ENCODE measurements around the gene GTF2I. TPM values are rescaled to one million over a fixed set of nuclear protein-coding genes. Genes with fewer than 3 reads are reported as not detected.
A peak's percentile ranks its signal among the peaks of the same experiment; 100 is the strongest.
"Not testable (repeated sequence)": the region's sequence is repeated elsewhere in the genome, so short reads cannot be mapped to it uniquely, and the experiment has no call there.

The GTF2I gene
- total RNA-seq, 3 donors from 2014 or later: 111 to 220 (median 130) TPM

DNA sequence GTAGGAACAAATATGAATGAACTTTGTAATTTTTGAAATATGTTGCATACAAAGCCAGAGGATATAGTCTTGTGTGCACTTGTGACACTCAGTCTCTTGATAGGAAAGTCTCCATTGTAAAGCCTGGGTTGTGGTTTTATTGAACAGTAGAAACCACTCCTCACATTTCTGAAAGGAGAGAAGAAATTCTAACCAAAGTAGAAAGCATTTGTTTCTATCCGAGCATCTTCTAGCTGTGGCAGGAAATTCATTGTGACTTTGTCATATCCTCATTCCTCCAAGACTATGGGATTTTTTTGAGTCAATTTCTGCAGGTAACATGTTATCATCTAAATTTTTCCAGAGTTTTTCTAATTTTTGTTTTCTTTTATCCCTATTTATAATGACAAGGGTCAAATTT is 60.8 kb downstream of the GTF2I start:
- Histone ChIP-seq H3K4me1 (ENCODE audit: low read depth) (no peaks in the 10 kb centered on the region), H3K4me3 (no peak overlapping the region), H3K9me3 (peaks cover 6% of the 10 kb centered on the region), H3K36me3 (ENCODE audit: low read depth) (peaks cover 3% of the 10 kb centered on the region)
- DNase-seq: no peak
- intact Hi-C loops (cut with DNase I, micrococcal nuclease): no loop called here
- TF ChIP-seq, protein P1, sequence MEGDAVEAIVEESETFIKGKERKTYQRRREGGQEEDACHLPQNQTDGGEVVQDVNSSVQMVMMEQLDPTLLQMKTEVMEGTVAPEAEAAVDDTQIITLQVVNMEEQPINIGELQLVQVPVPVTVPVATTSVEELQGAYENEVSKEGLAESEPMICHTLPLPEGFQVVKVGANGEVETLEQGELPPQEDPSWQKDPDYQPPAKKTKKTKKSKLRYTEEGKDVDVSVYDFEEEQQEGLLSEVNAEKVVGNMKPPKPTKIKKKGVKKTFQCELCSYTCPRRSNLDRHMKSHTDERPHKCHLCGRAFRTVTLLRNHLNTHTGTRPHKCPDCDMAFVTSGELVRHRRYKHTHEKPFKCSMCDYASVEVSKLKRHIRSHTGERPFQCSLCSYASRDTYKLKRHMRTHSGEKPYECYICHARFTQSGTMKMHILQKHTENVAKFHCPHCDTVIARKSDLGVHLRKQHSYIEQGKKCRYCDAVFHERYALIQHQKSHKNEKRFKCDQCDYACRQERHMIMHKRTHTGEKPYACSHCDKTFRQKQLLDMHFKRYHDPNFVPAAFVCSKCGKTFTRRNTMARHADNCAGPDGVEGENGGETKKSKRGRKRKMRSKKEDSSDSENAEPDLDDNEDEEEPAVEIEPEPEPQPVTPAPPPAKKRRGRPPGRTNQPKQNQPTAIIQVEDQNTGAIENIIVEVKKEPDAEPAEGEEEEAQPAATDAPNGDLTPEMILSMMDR (IDR thresholded peaks at IDR 0.05): no peak
- no peak for ATAC-seq

DNA sequence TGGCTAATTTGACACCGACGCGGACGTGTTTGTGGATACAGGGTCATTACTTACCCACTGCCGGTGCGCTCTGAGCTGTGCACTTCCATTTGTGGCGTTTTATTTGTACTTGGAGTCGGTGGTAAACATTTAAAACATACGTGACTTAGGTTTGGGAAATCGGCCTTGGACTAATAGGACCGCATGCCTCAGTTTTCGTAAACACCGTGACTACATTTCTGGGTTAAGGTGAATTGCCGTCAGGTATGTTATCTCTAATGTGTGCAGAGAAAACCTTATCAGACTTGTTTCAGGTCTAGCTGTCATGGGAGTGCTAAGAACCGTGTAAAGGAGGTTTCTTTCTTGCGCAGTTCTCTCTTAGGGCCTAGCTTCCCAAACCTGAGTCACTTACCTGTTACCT is 64.6 kb downstream of the GTF2I start:
- no peak for ATAC-seq
- no peaks in the 10 kb centered on the region for H3K4me1 ChIP-seq (ENCODE audit: low read depth)

DNA sequence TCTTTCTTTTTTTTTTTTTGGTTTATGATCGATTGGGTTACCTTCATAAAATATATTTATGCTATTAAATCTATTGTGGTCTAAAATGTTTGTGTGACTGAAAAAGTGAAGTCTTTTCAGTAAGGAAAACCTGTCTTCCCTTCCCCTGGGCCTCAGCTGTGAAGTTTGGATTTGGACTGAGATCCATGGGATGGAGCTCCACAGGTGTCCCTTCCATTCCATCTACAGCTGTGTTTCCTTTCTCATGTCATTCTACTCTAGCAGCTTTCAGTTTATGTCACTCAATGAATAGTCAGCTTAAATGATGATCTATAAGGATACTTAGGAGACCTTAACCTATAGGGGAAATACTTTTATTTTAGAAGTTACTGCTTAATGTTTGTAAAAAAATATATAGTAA is 68.3 kb downstream of the GTF2I start:
- Histone ChIP-seq H3K4me3 (no peak overlapping the region), H3K36me3 (ENCODE audit: low read depth) (no peaks in the 10 kb centered on the region), H3K4me1 (ENCODE audit: low read depth) (no peaks in the 10 kb centered on the region), H3K9me3 (no peaks in the 10 kb centered on the region)
- ATAC-seq (no peak), DNase-seq (no peak)
- TF ChIP-seq, protein P1 (IDR thresholded peaks at IDR 0.05): no peak
- intact Hi-C loops (cut with DNase I, micrococcal nuclease): no loop called here

More for the DNA sequence above, 64.6 kb downstream of the GTF2I start:
- Histone ChIP-seq H3K9me3 (no peaks in the 10 kb centered on the region), H3K4me3 (no peak overlapping the region), H3K36me3 (ENCODE audit: low read depth) (no peaks in the 10 kb centered on the region)
- DNase-seq: no peak
- TF ChIP-seq, protein P1 (IDR thresholded peaks at IDR 0.05): no peak
- intact Hi-C loops (cut with DNase I, micrococcal nuclease): no loop called here

DNA sequence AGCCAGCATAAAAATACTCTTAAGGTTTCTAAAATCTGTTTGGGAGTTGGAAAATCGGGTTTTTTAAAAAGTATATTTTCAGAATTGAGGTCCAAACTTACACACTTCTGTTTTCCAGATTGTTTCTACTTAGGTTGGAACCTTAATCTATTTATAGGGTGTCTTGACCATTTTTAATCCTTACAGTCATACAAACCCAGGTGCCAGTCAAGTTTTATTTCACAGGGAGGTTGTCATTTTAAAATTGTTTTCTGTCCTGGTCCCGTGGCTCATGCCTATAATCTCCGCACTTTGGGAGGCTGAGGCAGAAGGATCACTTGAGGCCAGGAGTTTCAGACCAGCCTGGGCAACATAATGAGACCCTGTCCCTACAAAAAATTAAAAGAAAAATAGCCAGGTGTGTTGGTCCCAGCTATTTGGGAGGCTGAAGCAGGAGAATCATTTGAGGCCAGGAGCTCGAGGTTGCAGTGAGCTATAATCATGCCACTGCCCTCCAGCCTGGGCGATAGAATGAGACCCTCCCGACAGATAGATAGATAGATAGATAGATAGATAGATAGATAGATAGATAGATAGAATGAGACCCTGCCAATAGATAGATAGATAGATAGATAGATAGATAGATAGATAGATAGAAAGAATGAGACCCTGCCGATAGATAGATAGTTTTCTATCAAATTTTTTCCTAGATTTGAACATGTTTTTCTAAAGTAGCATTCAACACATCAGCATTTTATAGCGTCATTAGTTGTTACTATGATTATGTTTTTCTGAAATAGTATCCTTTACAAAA is 69.0 kb downstream of the GTF2I start:
- intact Hi-C loops (cut with DNase I, micrococcal nuclease): no loop called here
- TF ChIP-seq, protein P1 (IDR thresholded peaks at IDR 0.05): no peak
- H3K4me1 ChIP-seq (ENCODE audit: low read depth): no peaks in the 10 kb centered on the region
- H3K4me3 ChIP-seq: no peak overlapping the region
- ATAC-seq (no peak), DNase-seq (no peak)
- no peaks in the 10 kb centered on the region for H3K9me3 ChIP-seq
- H3K36me3 ChIP-seq (ENCODE audit: low read depth): no peaks in the 10 kb centered on the region

DNA sequence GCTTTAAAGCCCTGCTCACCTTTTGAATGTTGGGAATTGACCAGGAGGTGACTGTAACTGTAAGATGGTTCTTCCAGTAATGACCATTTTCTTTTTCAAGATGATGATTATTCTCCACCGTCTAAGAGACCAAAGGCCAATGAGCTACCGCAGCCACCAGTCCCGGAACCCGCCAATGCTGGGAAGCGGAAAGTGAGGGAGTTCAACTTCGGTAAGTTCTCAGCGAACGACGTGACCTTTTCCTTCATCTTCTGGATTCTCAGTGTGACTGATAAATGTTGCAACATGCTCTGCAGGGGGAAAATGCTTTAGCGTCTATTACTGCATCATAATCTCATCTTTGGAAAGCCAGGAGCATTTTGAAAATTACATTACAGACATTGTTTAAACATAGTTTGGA is 71.2 kb downstream of the GTF2I start:
- H3K9me3 ChIP-seq; DNase-seq; H3K36me3 ChIP-seq (ENCODE audit: low read depth); H3K4me1 ChIP-seq (ENCODE audit: low read depth); H3K4me3 ChIP-seq; ATAC-seq; intact Hi-C loops (cut with DNase I, micrococcal nuclease): not testable (repeated sequence)

DNA sequence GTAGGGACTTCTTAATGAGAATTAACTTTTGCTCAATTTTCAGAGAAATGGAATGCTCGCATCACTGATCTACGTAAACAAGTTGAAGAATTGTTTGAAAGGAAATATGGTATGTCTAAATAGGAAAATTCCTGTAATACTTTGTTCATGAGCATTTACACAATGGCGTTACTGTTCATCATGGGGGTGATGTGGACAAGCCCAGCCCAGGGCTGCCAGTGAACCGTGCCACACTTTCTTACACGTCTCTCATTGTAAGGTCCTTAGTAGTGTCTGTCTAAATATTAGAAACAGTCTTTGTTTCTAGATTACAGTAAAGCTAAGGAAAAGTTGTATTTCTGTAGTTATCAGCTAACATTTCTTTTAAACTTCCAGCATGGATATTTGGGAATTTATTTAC is 72.7 kb downstream of the GTF2I start:
- H3K4me3 ChIP-seq; H3K9me3 ChIP-seq; H3K36me3 ChIP-seq (ENCODE audit: low read depth); intact Hi-C loops (cut with DNase I, micrococcal nuclease); ATAC-seq; H3K4me1 ChIP-seq (ENCODE audit: low read depth); DNase-seq: not testable (repeated sequence)

DNA sequence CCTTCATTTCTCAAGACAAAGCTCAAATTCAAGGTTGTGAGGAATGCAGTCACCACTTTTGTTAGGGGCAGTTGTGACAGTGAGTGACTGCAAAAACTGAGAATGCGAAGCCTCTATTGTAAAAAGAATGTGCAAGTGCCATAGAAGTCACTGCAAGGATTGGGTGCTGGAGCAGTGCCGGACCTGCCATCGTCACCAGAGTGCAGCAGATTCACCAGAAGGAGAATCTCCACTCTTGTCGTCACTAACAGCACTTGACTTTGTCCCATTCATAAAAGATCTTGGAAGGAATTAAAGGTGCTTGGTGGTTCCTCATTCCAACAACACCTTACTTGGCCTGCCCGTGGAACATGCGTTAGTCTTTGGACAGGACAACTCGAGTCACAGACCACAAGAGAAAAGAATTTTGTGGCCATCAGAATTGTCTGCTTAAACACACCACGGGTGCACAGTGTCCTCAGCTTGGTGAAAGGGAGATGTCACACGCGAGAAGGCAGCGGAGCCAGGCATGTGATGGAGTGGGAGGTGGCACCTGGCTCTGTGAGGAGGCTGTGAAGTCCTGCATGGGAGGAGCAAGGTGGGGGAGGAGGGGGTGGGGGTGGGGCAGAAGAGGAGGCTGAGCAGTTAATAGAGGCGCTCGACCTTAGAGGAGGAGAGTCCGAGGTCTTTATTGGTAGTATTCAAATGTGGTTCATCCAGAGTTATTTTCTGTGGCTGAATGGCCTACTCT is 82.6 kb downstream of the GTF2I start:
- intact Hi-C loops (cut with DNase I, micrococcal nuclease); H3K4me3 ChIP-seq; H3K4me1 ChIP-seq (ENCODE audit: low read depth); H3K36me3 ChIP-seq (ENCODE audit: low read depth); ATAC-seq; DNase-seq; H3K9me3 ChIP-seq: not testable (repeated sequence)

DNA sequence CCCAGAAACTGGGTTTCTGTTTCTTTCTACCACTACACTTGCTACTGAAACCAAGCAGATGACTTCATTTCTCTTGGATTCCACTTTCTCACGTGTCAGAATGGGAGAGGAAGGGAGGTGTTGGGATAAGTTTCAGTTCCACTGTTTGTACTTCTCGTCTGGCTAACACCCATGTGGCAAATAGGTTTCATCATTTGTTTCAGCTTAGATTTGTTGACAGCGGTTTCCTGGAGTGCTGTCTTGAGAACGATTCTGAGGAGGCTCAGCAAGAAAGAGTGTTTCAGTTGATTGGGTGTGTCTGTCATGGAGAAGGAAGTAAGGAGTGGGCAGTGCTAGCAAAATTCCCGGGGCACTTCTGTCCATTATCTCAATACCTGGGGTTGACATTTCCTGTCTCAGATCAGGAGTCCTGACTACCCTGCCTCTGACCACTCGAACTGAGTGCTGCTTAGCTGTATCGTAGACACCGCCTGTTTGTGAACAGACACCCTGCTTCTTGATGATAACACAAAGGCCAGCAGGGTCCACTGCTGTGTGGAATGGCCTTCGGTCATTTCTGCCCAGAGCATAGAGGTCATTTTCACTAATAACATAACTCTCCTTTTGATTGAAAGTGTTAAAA is 86.5 kb downstream of the GTF2I start:
- DNase-seq; H3K4me1 ChIP-seq (ENCODE audit: low read depth); intact Hi-C loops (cut with DNase I, micrococcal nuclease); H3K4me3 ChIP-seq; H3K36me3 ChIP-seq (ENCODE audit: low read depth); H3K9me3 ChIP-seq: not testable (repeated sequence)
- peak; percentile 74 for ATAC-seq

DNA sequence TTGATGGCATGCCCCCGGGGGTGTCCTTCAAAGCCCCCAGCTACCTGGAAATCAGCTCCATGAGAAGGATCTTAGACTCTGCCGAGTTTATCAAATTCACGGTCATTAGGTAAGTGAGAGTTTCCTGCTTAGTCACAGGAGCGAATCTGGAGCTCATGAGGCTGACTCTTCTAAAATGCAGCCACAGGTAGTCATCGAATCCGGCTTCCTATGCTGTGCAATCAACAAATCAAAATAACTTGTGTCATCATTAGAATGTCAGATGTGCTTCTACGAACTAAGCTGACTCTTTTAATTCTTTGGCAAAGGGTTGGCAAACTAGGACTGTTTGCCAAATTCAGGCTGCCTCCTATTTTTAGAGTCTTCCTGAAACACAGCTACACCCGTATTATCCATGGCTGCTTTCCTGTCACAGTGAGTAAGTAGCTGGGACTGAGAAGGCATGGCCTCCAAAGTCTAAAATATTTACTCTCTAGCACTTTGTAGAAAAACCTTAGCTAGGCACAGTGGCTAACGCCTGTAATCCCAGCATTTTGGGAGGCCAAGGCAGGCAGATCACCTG is 96.5 kb downstream of the GTF2I start:
- intact Hi-C loops (cut with DNase I, micrococcal nuclease); H3K36me3 ChIP-seq (ENCODE audit: low read depth); H3K4me1 ChIP-seq (ENCODE audit: low read depth); DNase-seq; H3K4me3 ChIP-seq; H3K9me3 ChIP-seq; ATAC-seq: not testable (repeated sequence)
